IMR-90 (cell line): ENCODE results near the gene KDM2B. TPM values are rescaled to one million over a fixed set of nuclear protein-coding genes. Genes with fewer than 3 reads are reported as not detected.

Experiments
- ATAC-seq: fragments of 200-7000 bp; cut with Tn5 transposase; 2 replicates; pipeline ENCODE4 v1.9.1; 2020; ENCODE audit warnings: low read depth, mild to moderate bottlenecking, moderate library complexity
- BruUV-seq: library from RNA; stranded (reverse); fragments of 400-500 nt; replicated peaks from 2 replicates; lab custom pipeline; 2021; lab: Mats Ljungman, UMichigan
- CTCF ChIA-PET: fragments of 300-600 bp; formaldehyde crosslinking; extraction: SDS; loops from one replicate; lab custom pipeline; 2021; ENCODE audit warnings: antibody characterized with exemption; lab: Yijun Ruan, JAX
- POLR2A ChIA-PET: fragments of 300-600 bp; sonication (Branson Sonifier 250); formaldehyde crosslinking; loops from one replicate; lab custom pipeline; 2022; ENCODE audit warnings: antibody characterized with exemption; ENCODE audit not compliant: unreplicated experiment; lab: Charles Lee
- DNase-seq: peaks from one replicate; pipeline ENCODE4 v3.0.0; 2013
- H2AFZ ChIP-seq: replicated peaks from 2 replicates; pipeline ENCODE3; 2013; ENCODE audit warnings: low read length, mild to moderate bottlenecking; ENCODE audit not compliant: poor library complexity
- H2AK5ac ChIP-seq: 2 replicates; pipeline ENCODE4 v1.6.1; 2013; ENCODE audit warnings: low read depth, low read length, inconsistent platforms
- H2AK9ac ChIP-seq: replicated peaks from 2 replicates; pipeline ENCODE3; 2013; ENCODE audit warnings: mild to moderate bottlenecking, low read depth, low read length, moderate library complexity; ENCODE audit not compliant: poor library complexity
- H2BK120ac ChIP-seq: 2 replicates; pipeline ENCODE4 v1.6.1; 2013; ENCODE audit warnings: low read depth, low read length, inconsistent platforms
- H2BK15ac ChIP-seq: 3 replicates; pipeline ENCODE4 v1.6.1; 2013; ENCODE audit warnings: low read depth, low read length, inconsistent platforms
- H2BK20ac ChIP-seq: 2 replicates; pipeline ENCODE4 v1.6.1; 2013; ENCODE audit warnings: low read depth, mild to moderate bottlenecking, inconsistent platforms, low read length, moderate library complexity
- H2BK5ac ChIP-seq: 2 replicates; pipeline ENCODE4 v1.6.1; 2013; ENCODE audit warnings: mild to moderate bottlenecking, low read depth, low read length, inconsistent platforms; ENCODE audit not compliant: poor library complexity, severe bottlenecking
- H3K14ac ChIP-seq: replicated peaks from 2 replicates; pipeline ENCODE4 v1.6.1; 2013; ENCODE audit warnings: low read depth, low read length, inconsistent platforms
- H3K18ac ChIP-seq: 2 replicates; pipeline ENCODE4 v1.6.1; 2013; ENCODE audit warnings: low read depth, low read length, control low read depth
- H3K23ac ChIP-seq: 2 replicates; pipeline ENCODE4 v1.6.1; 2013; ENCODE audit warnings: low read depth, low read length, inconsistent platforms
- H3K27ac ChIP-seq: 2 replicates; pipeline ENCODE4 v1.5.1; 2013; ENCODE audit warnings: mild to moderate bottlenecking, control low read depth, low read length; ENCODE audit not compliant: insufficient read depth
- H3K27me3 ChIP-seq: 2 replicates; pipeline ENCODE4 v1.6.1; 2013; ENCODE audit warnings: low read length; ENCODE audit not compliant: control insufficient read depth, insufficient read depth
- H3K36me3 ChIP-seq: 2 replicates; pipeline ENCODE4 v1.6.1; 2013; ENCODE audit warnings: low read length, mixed read lengths; ENCODE audit not compliant: control insufficient read depth, insufficient read depth
- H3K4ac ChIP-seq: 2 replicates; pipeline ENCODE4 v1.6.1; 2013; ENCODE audit warnings: low read depth, low read length, inconsistent platforms
- H3K4me1 ChIP-seq: 2 replicates; pipeline ENCODE4 v1.6.1; 2013; ENCODE audit warnings: low read length, mixed read lengths; ENCODE audit not compliant: control insufficient read depth, insufficient read depth
- H3K4me2 ChIP-seq: 2 replicates; pipeline ENCODE4 v1.6.1; 2013; ENCODE audit warnings: low read depth, mild to moderate bottlenecking, control low read depth, low read length, moderate library complexity
- H3K4me3 ChIP-seq: 2 replicates; pipeline ENCODE4 v1.5.1; 2013; ENCODE audit warnings: low read depth, mild to moderate bottlenecking, control low read depth, low read length, moderate library complexity; ENCODE audit not compliant: insufficient read depth
- H3K56ac ChIP-seq: 2 replicates; pipeline ENCODE4 v1.6.1; 2013; ENCODE audit warnings: low read length, inconsistent platforms; ENCODE audit not compliant: insufficient read depth; ENCODE audit errors: extremely low read depth
- H3K79me1 ChIP-seq, 2 experiments: 2 replicates each; pipeline ENCODE4 v1.6.1; 2013; ENCODE audit warnings: low read length in 2 of 2, inconsistent platforms in 1 of 2, low read depth in 1 of 2
- H3K9ac ChIP-seq: 2 replicates; pipeline ENCODE4 v1.6.1; 2013; ENCODE audit warnings: low read depth, low read length, control low read depth
- H3K9me1 ChIP-seq: 2 replicates; pipeline ENCODE4 v1.6.1; 2013; ENCODE audit warnings: low read length, inconsistent platforms; ENCODE audit not compliant: insufficient read depth
- H3K9me3 ChIP-seq: 2 replicates; pipeline ENCODE4 v1.6.1; 2013; ENCODE audit warnings: low read length; ENCODE audit not compliant: control insufficient read depth, insufficient read depth
- H4K20me1 ChIP-seq: 2 replicates; pipeline ENCODE4 v1.6.1; 2013; ENCODE audit warnings: low read length, inconsistent platforms; ENCODE audit not compliant: insufficient read depth
- H4K5ac ChIP-seq: 2 replicates; pipeline ENCODE4 v1.6.1; 2013; ENCODE audit warnings: mild to moderate bottlenecking, low read depth, low read length, control low read depth
- H4K8ac ChIP-seq, 2 experiments: 2 replicates each; pipeline ENCODE4 v1.6.1; 2013; ENCODE audit warnings: low read depth in 2 of 2, low read length in 2 of 2, control low read depth in 1 of 2, inconsistent platforms in 1 of 2
- H4K91ac ChIP-seq: 2 replicates; pipeline ENCODE4 v1.6.1; 2013; ENCODE audit warnings: low read depth, low read length, inconsistent platforms; ENCODE audit not compliant: insufficient read depth
- BHLHE40 ChIP-seq: fragments of 150-350 bp; IDR thresholded peaks from 2 replicates; pipeline ENCODE4 v1.6.1; 2016; ENCODE audit warnings: mild to moderate bottlenecking, low read depth, low read length
- CEBPB ChIP-seq: IDR thresholded peaks from 2 replicates; pipeline ENCODE4 v1.6.1; 2012; ENCODE audit warnings: low read depth, low read length, improper control_type of control experiment
- CHD1 ChIP-seq: IDR thresholded peaks from 2 replicates; pipeline ENCODE4 v1.6.1; 2012; ENCODE audit warnings: low read depth, low read length, improper control_type of control experiment
- MAFK ChIP-seq: IDR thresholded peaks from 2 replicates; pipeline ENCODE4 v1.6.1; 2012; ENCODE audit warnings: low read depth, low read length, improper control_type of control experiment
- MXI1 ChIP-seq: IDR thresholded peaks from 2 replicates; pipeline ENCODE4 v1.6.1; 2012; ENCODE audit warnings: low read depth, mild to moderate bottlenecking, low read length, moderate library complexity, borderline replicate concordance
- NFE2L2 ChIP-seq: fragments of 150-350 bp; IDR thresholded peaks from 2 replicates; pipeline ENCODE4 v1.6.1; 2016; ENCODE audit warnings: low read depth, mild to moderate bottlenecking, low read length
- RAD21 ChIP-seq: IDR thresholded peaks from 2 replicates; pipeline ENCODE4 v1.6.1; 2012; ENCODE audit warnings: low read length, improper control_type of control experiment
- RCOR1 ChIP-seq: IDR thresholded peaks from 2 replicates; pipeline ENCODE4 v1.6.1; 2012; ENCODE audit warnings: mild to moderate bottlenecking, low read length, improper control_type of control experiment; ENCODE audit not compliant: insufficient replicate concordance
- RFX5 ChIP-seq: IDR thresholded peaks from 2 replicates; pipeline ENCODE4 v1.8.0; 2012; ENCODE audit warnings: low read depth, mild to moderate bottlenecking, low read length, moderate library complexity
- SMC3 ChIP-seq: fragments of 150-350 bp; IDR thresholded peaks from 2 replicates; pipeline ENCODE4 v1.6.1; 2016; ENCODE audit warnings: low read depth, mild to moderate bottlenecking, antibody characterized with exemption, low read length, moderate library complexity
- WGBS, 2 experiments: methylation state at CpG; one replicate each; pipeline versions ENCODE4 v1.1.5 to v1.1.7; 2013; ENCODE audit warnings: missing lambda C conversion rate in 2 of 2; ENCODE audit not compliant: insufficient read length in 1 of 2; ENCODE audit errors: extremely low coverage in 2 of 2; 5-methylcytosine and 5-hydroxymethylcytosine counted together
- dilution Hi-C: fragments of 300-500 bp; cut with HindIII; formaldehyde crosslinking; loops from one replicate; pipeline ENCODE4 v1.14.3; 2018; ENCODE audit warnings: low sequenced_read_pairs; ENCODE audit not compliant: unreplicated experiment
- in situ Hi-C: fragments of 300-500 bp; cut with MboI; formaldehyde crosslinking; loops from 3 replicates; pipeline ENCODE4 v1.14.3; 2019; ENCODE audit warnings: low sequenced_read_pairs, inconsistent platforms, mixed read lengths
- intact Hi-C: fragments of 100-400 bp; cut with micrococcal nuclease; formaldehyde crosslinking; loops from 2 replicates; pipeline ENCODE4 v1.10.0; 2022
- polyA plus RNA-seq, 3 experiments: library from polyadenylated mRNA; depleted of rRNA; stranded (reverse); fragments of >200 nt; gene quantifications; 2 replicates each; pipeline ENCODE4 v1.2.3, GENCODE V29; 2012; ENCODE audit warnings: low replicate concordance in 1 of 3
- total RNA-seq: library from RNA; depleted of rRNA; stranded (reverse); fragments of >200 nt; gene quantifications from 2 replicates; pipeline ENCODE4 v1.2.3, GENCODE V29; 2012
- TF ChIP-seq, protein P1 (sequence below): fragments of 150-350 bp; IDR thresholded peaks from 2 replicates; pipeline ENCODE4 v1.6.1; 2016; ENCODE audit warnings: low read depth, mild to moderate bottlenecking, low read length, moderate library complexity, borderline replicate concordance
- TF ChIP-seq, protein P2 (sequence below): conservative IDR thresholded peaks from 2 replicates; pipeline ENCODE4 v1.5.1; 2012; ENCODE audit warnings: mild to moderate bottlenecking, low read depth, low read length, improper control_type of control experiment

Gene KDM2B
- total and polyA plus RNA-seq, 2 of the 4 experiments (the other 2 are of a cell fraction) = 22.6 to 24.2 TPM

DNA sequence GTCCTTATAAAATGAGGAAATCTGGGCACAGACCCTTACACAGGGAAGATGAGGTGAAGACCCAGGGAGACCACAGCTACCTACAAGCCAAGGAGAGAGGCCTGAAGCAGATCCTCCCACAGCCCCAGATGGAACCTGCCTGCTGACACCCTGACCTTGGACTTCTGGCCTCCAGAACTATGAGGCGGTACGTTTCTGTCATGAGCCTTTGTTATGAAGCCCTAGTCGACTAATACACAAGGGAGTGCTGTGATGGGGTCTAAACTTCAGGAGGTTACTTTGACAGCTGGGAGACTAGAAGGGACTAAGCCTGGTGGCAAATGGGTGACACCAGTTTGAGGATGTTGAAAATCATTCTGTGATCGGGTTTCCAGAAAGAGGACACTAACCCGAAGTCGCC is 95.9 kb downstream of the KDM2B start:
- H3K9ac ChIP-seq = no peak overlapping the region
- no peak overlapping the region for H3K56ac ChIP-seq
- POLR2A ChIA-PET = no interaction called here
- ATAC-seq (no peak), DNase-seq (no peak)
- H3K9me1 ChIP-seq = 0 out of 2 replicates have a peak, but pooled peaks cover 6% of the 10 kb centered on the region
- intact Hi-C loops = no loop called here
- H3K4ac ChIP-seq = no peak overlapping the region
- WGBS, 2 experiments = 95% methylated on average over 3 of the region's 6 CpGs; no CpG with 5 or more reads in 1 of the 2 experiments
- H3K36me3 ChIP-seq = no peaks in the 10 kb centered on the region; the same call in 1 of the 2 replicates
- no peak overlapping the region for H2AK9ac ChIP-seq
- CTCF ChIA-PET = no interaction called here
- peaks cover 0 to 12% of the 10 kb centered on the region in 2 experiments; a peak in 1 of 4 replicates for H3K79me1 ChIP-seq
- H3K27me3 ChIP-seq = no peaks in the 10 kb centered on the region
- no peak overlapping the region for H2BK20ac ChIP-seq
- no peaks in the 10 kb centered on the region for H4K20me1 ChIP-seq
- no peak overlapping the region for H3K18ac ChIP-seq
- in situ Hi-C loops = no loop called here
- H2AK5ac ChIP-seq = no peak overlapping the region
- no peak for TF ChIP-seq NFE2L2
- no peak for TF ChIP-seq MAFK
- TF ChIP-seq CEBPB = no peak
- TF ChIP-seq RCOR1 = no peak
- TF ChIP-seq BHLHE40 = no peak
- no peak for TF ChIP-seq SMC3
- TF ChIP-seq RFX5 = no peak
- no peak for TF ChIP-seq CHD1
- TF ChIP-seq, protein P1, sequence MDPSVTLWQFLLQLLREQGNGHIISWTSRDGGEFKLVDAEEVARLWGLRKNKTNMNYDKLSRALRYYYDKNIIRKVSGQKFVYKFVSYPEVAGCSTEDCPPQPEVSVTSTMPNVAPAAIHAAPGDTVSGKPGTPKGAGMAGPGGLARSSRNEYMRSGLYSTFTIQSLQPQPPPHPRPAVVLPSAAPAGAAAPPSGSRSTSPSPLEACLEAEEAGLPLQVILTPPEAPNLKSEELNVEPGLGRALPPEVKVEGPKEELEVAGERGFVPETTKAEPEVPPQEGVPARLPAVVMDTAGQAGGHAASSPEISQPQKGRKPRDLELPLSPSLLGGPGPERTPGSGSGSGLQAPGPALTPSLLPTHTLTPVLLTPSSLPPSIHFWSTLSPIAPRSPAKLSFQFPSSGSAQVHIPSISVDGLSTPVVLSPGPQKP = no peak
- TF ChIP-seq, protein P2, sequence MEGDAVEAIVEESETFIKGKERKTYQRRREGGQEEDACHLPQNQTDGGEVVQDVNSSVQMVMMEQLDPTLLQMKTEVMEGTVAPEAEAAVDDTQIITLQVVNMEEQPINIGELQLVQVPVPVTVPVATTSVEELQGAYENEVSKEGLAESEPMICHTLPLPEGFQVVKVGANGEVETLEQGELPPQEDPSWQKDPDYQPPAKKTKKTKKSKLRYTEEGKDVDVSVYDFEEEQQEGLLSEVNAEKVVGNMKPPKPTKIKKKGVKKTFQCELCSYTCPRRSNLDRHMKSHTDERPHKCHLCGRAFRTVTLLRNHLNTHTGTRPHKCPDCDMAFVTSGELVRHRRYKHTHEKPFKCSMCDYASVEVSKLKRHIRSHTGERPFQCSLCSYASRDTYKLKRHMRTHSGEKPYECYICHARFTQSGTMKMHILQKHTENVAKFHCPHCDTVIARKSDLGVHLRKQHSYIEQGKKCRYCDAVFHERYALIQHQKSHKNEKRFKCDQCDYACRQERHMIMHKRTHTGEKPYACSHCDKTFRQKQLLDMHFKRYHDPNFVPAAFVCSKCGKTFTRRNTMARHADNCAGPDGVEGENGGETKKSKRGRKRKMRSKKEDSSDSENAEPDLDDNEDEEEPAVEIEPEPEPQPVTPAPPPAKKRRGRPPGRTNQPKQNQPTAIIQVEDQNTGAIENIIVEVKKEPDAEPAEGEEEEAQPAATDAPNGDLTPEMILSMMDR = no peak
- no peak for TF ChIP-seq MXI1
- no peak for TF ChIP-seq RAD21
- H3K9me3 ChIP-seq = no peaks in the 10 kb centered on the region
- H4K5ac ChIP-seq = no peak overlapping the region
- H4K8ac ChIP-seq = no peak overlapping the region
- no peak overlapping the region for H2AFZ ChIP-seq
- no peak overlapping the region for H3K4me2 ChIP-seq
- dilution Hi-C loops = no loop called here
- no TSS peak for BruUV-seq
- H2BK5ac ChIP-seq = no peak overlapping the region
- no peak overlapping the region for H4K91ac ChIP-seq
- H3K23ac ChIP-seq = no peak overlapping the region
- no peak overlapping the region for H3K27ac ChIP-seq
- H2BK15ac ChIP-seq = no peak overlapping the region
- no peak overlapping the region for H3K4me3 ChIP-seq
- no peak overlapping the region for H3K14ac ChIP-seq
- no peak overlapping the region for H2BK120ac ChIP-seq
- H3K4me1 ChIP-seq = no peaks in the 10 kb centered on the region
